Neuronal stem cell (in vitro differentiated cells): ENCODE data around the gene SYT15B. TPM values are rescaled to one million over a fixed set of nuclear protein-coding genes. Genes with fewer than 3 reads are reported as not detected.
"Not testable (repeated sequence)": the region's sequence is repeated elsewhere in the genome, so short reads cannot be mapped to it uniquely, and the experiment has no call there.

Experiments used
- DNase-seq: peaks from one replicate; pipeline ENCODE4 v3.0.0-alpha.2; 2013; ENCODE audit warnings: low spot score
- H2AFZ ChIP-seq: one replicate; pipeline ENCODE4 v1.6.1; 2013; ENCODE audit warnings: mild to moderate bottlenecking, low read length, inconsistent platforms
- H2AK5ac ChIP-seq: 2 replicates; pipeline ENCODE4 v1.6.1; 2013; ENCODE audit warnings: low read depth, mild to moderate bottlenecking, inconsistent platforms, low read length, moderate library complexity, mixed read lengths
- H2BK120ac ChIP-seq: 2 replicates; pipeline ENCODE4 v1.6.1; 2013; ENCODE audit warnings: low read depth, mild to moderate bottlenecking, inconsistent platforms, low read length, moderate library complexity, mixed read lengths
- H2BK12ac ChIP-seq: one replicate; pipeline ENCODE4 v1.6.1; 2013; ENCODE audit warnings: low read length, inconsistent platforms
- H2BK15ac ChIP-seq: 2 replicates; pipeline ENCODE4 v1.6.1; 2013; ENCODE audit warnings: mild to moderate bottlenecking, low read length, inconsistent platforms, mixed read lengths
- H2BK5ac ChIP-seq: one replicate; pipeline ENCODE4 v1.6.1; 2013; ENCODE audit warnings: inconsistent platforms, mild to moderate bottlenecking, low read length, moderate library complexity
- H3K14ac ChIP-seq: one replicate; pipeline ENCODE4 v1.6.1; 2013; ENCODE audit warnings: low read length, inconsistent platforms
- H3K18ac ChIP-seq: 2 replicates; pipeline ENCODE4 v1.6.1; 2013; ENCODE audit warnings: low read length, inconsistent platforms
- H3K23ac ChIP-seq: 2 replicates; pipeline ENCODE4 v1.6.1; 2013; ENCODE audit warnings: low read depth, mild to moderate bottlenecking, mixed read lengths, low read length, inconsistent platforms; ENCODE audit not compliant: poor library complexity
- H3K27ac ChIP-seq: replicated peaks from 3 replicates; pipeline ENCODE4 v1.5.1; 2013; ENCODE audit warnings: low read length, inconsistent platforms
- H3K27me3 ChIP-seq, 3 experiments: 2 replicates each; pipeline ENCODE4 v1.6.1; 2013; ENCODE audit warnings: low read length in 3 of 3, mild to moderate bottlenecking in 2 of 3, inconsistent platforms in 1 of 3, low read depth in 1 of 3, mixed read lengths in 1 of 3, moderate library complexity in 1 of 3; ENCODE audit not compliant: control insufficient read depth in 3 of 3, insufficient read depth in 3 of 3
- H3K36me3 ChIP-seq, 2 donors: replicated peaks in 1 of 2; 2 replicates each; pipeline ENCODE4 v1.6.1; 2013; ENCODE audit warnings: low read length in 2 of 2; ENCODE audit not compliant: control insufficient read depth in 2 of 2, insufficient read depth in 2 of 2
- H3K4ac ChIP-seq: 2 replicates; pipeline ENCODE4 v1.6.1; 2013; ENCODE audit warnings: inconsistent platforms, mild to moderate bottlenecking, low read length, moderate library complexity
- H3K4me1 ChIP-seq, 2 donors: 1 replicate in 1 of 2; 2 replicates in 1 of 2; pipeline ENCODE4 v1.6.1; 2013; ENCODE audit warnings: low read length in 2 of 2, low read depth in 1 of 2; ENCODE audit not compliant: control insufficient read depth in 2 of 2, insufficient read depth in 1 of 2
- H3K4me2 ChIP-seq: one replicate; pipeline ENCODE4 v1.6.1; 2013; ENCODE audit warnings: mild to moderate bottlenecking, low read length, inconsistent platforms; ENCODE audit not compliant: insufficient read depth, poor library complexity, severe bottlenecking
- H3K4me3 ChIP-seq, 2 donors: 2 replicates each; pipeline ENCODE4 v1.5.1; 2013; ENCODE audit warnings: low read length in 2 of 2, mild to moderate bottlenecking in 2 of 2, inconsistent platforms in 1 of 2, moderate library complexity in 1 of 2
- H3K79me1 ChIP-seq: one replicate; pipeline ENCODE4 v1.6.1; 2013; ENCODE audit warnings: low read depth, mild to moderate bottlenecking, inconsistent platforms, low read length, moderate library complexity
- H3K9ac ChIP-seq: one replicate; pipeline ENCODE4 v1.6.1; 2013; ENCODE audit warnings: mild to moderate bottlenecking, low read depth, low read length, inconsistent platforms; ENCODE audit not compliant: poor library complexity
- H3K9me3 ChIP-seq, 2 donors: replicated peaks in 1 of 2; 2 replicates each; pipeline versions ENCODE3 to v1.6.1; 2013; ENCODE audit warnings: low read length in 2 of 2, mild to moderate bottlenecking in 2 of 2, inconsistent platforms in 1 of 2, low read depth in 1 of 2, mixed read lengths in 1 of 2, moderate library complexity in 1 of 2; ENCODE audit not compliant: control insufficient read depth in 2 of 2, insufficient read depth in 1 of 2
- H4K8ac ChIP-seq: one replicate; pipeline ENCODE4 v1.6.1; 2013; ENCODE audit warnings: low read depth, mild to moderate bottlenecking, inconsistent platforms, low read length, moderate library complexity
- H4K91ac ChIP-seq: one replicate; pipeline ENCODE4 v1.6.1; 2013; ENCODE audit warnings: low read length, low read depth, mild to moderate bottlenecking, inconsistent platforms; ENCODE audit not compliant: poor library complexity
- WGBS, 2 donors: extraction: QIAGEN DNeasy Blood & Tissue Kit; methylation state at CpG; one replicate each; pipeline ENCODE4 v1.1.7; 2013; ENCODE audit warnings: missing lambda C conversion rate in 2 of 2, mixed read lengths in 1 of 2; ENCODE audit not compliant: insufficient read length in 2 of 2, insufficient replicate concordance in 1 of 2; ENCODE audit errors: extremely low coverage in 2 of 2; 5-methylcytosine and 5-hydroxymethylcytosine counted together
- polyA plus RNA-seq, 2 experiments: library from polyadenylated mRNA; stranded (reverse); fragments of 200-250 nt; gene quantifications; one replicate each; pipeline ENCODE4 v1.2.3, GENCODE V29; 2013

Gene SYT15B
- not detected for polyA plus RNA-seq (2013, experiment 1 of 2)
- polyA plus RNA-seq (2013, experiment 2 of 2), result 0.03 TPM

- not testable (repeated sequence) for H2AFZ ChIP-seq, H3K4ac ChIP-seq, H4K8ac ChIP-seq, H3K4me1 ChIP-seq, H3K27ac ChIP-seq, H3K18ac ChIP-seq, H3K79me1 ChIP-seq, H3K4me3 ChIP-seq, H3K9ac ChIP-seq, DNase-seq, H2AK5ac ChIP-seq, H3K36me3 ChIP-seq, H4K91ac ChIP-seq, H2BK5ac ChIP-seq, H3K9me3 ChIP-seq, H2BK15ac ChIP-seq, H2BK12ac ChIP-seq, H2BK120ac ChIP-seq, H3K23ac ChIP-seq, H3K14ac ChIP-seq, H3K27me3 ChIP-seq
- peak within 1 kb of the TSS; percentile 40 for H3K4me2 ChIP-seq
- no CpG with 5 or more reads among the region's 33 CpGs for WGBS, 2 donors
These were observed at the start of gene SYT15B for GRCh38 chr10:47763554-47764175. TSS of gene SYT15B (minus strand) at chr10:47763592. CDS start at chr10:47762640, 952 bp downstream.

GRCh38 chr10:47779590-47779989 lies 16.2 kb upstream of the SYT15B start:
- WGBS, 2 donors, result no CpG with 5 or more reads among the region's 4 CpGs
- not testable (repeated sequence) for H3K18ac ChIP-seq, H3K79me1 ChIP-seq, H3K4me1 ChIP-seq, H2BK120ac ChIP-seq, H3K27me3 ChIP-seq, H4K8ac ChIP-seq, DNase-seq, H3K9me3 ChIP-seq, H2AFZ ChIP-seq, H3K4ac ChIP-seq, H2BK12ac ChIP-seq, H3K14ac ChIP-seq, H2BK5ac ChIP-seq, H2AK5ac ChIP-seq, H3K9ac ChIP-seq, H3K36me3 ChIP-seq, H4K91ac ChIP-seq, H3K4me3 ChIP-seq, H2BK15ac ChIP-seq, H3K4me2 ChIP-seq, H3K27ac ChIP-seq, H3K23ac ChIP-seq

GRCh38 chr10:47775361-47776231 lies 12.2 kb upstream of the SYT15B start:
- DNase-seq, H2AFZ ChIP-seq, H2BK5ac ChIP-seq, H3K18ac ChIP-seq, H3K4me2 ChIP-seq, H3K14ac ChIP-seq, H3K36me3 ChIP-seq, H3K9ac ChIP-seq, H2BK120ac ChIP-seq, H2AK5ac ChIP-seq, H3K4me3 ChIP-seq, H4K91ac ChIP-seq, H4K8ac ChIP-seq, H3K4ac ChIP-seq, H2BK15ac ChIP-seq, H2BK12ac ChIP-seq, H3K79me1 ChIP-seq, H3K23ac ChIP-seq, H3K27ac ChIP-seq, H3K9me3 ChIP-seq, H3K4me1 ChIP-seq, H3K27me3 ChIP-seq: not testable (repeated sequence)
- no CpG with 5 or more reads among the region's 6 CpGs for WGBS, 2 donors

- H2BK5ac ChIP-seq, H3K27ac ChIP-seq, H2AFZ ChIP-seq, H3K4ac ChIP-seq, H3K9me3 ChIP-seq, H2BK12ac ChIP-seq, H3K18ac ChIP-seq, H3K9ac ChIP-seq, H3K4me1 ChIP-seq, H4K8ac ChIP-seq, H2BK120ac ChIP-seq, H3K4me3 ChIP-seq, H2BK15ac ChIP-seq, H3K14ac ChIP-seq, H3K36me3 ChIP-seq, H2AK5ac ChIP-seq, H3K27me3 ChIP-seq, H3K79me1 ChIP-seq, H3K4me2 ChIP-seq, H3K23ac ChIP-seq, DNase-seq, H4K91ac ChIP-seq: not testable (repeated sequence)
- no CpG with 5 or more reads among the region's 2 CpGs for WGBS, 2 donors
These were observed 7.4 kb upstream of the SYT15B start for GRCh38 chr10:47770745-47771144.
